PC-9 (cell line): Measurements from ENCODE around the gene STPG1.

Experiments
- CTCF ChIP-seq: fragments of 200-600 bp; sonication (generic); conservative IDR thresholded peaks from 2 replicates; pipeline ENCODE4 v1.6.1; 2017; ENCODE audit warnings: mixed run types, antibody characterized with exemption, mild to moderate bottlenecking, moderate library complexity
- EZH2 ChIP-seq: fragments of 200-600 bp; sonication (generic); IDR thresholded peaks from 2 replicates; pipeline ENCODE4 v1.8.0; 2017; ENCODE audit warnings: antibody characterized with exemption, low read depth

- no peak for TF ChIP-seq CTCF
- no peak for TF ChIP-seq EZH2
Observed at GRCh38 chr1:24321697-24322469, 91.7 kb downstream of the STPG1 start.
